Nephron (organoid): ENCODE data around the gene FBXL5.
A peak's percentile ranks its signal among the peaks of the same experiment; 100 is the strongest.

Experiments
- H3K27ac Mint-ChIP-seq, 3 experiments: 2 replicates each; pipeline ENCODE4 v1.8.0; 2020; ENCODE audit warnings: mixed read lengths in 3 of 3, mild to moderate bottlenecking in 2 of 3, moderate library complexity in 1 of 3
- H3K27me3 Mint-ChIP-seq: 2 replicates; pipeline ENCODE4 v1.8.0; 2021; ENCODE audit warnings: low read depth, mild to moderate bottlenecking, moderate library complexity, mixed read lengths
- H3K36me3 Mint-ChIP-seq: 2 replicates; pipeline ENCODE4 v1.8.0; 2020; ENCODE audit warnings: low read depth, mixed read lengths
- H3K4me1 Mint-ChIP-seq: 2 replicates; pipeline ENCODE4 v1.8.0; 2020; ENCODE audit warnings: mixed read lengths
- H3K4me3 Mint-ChIP-seq, 3 experiments: 2 replicates each; pipeline ENCODE4 v1.8.0; 2020; ENCODE audit warnings: mild to moderate bottlenecking in 3 of 3, mixed read lengths in 3 of 3, moderate library complexity in 2 of 3
- H3K9me3 Mint-ChIP-seq: 2 replicates; pipeline ENCODE4 v1.8.0; 2020; ENCODE audit warnings: mixed read lengths
- CTCF ChIP-seq, 3 experiments: fragments of 200-600 bp; sonication (generic); IDR thresholded peaks; one replicate each; pipeline ENCODE4 v1.5.0; 2021; ENCODE audit warnings: antibody characterized with exemption in 3 of 3; ENCODE audit not compliant: unreplicated experiment in 3 of 3

The FBXL5 gene

DNA sequence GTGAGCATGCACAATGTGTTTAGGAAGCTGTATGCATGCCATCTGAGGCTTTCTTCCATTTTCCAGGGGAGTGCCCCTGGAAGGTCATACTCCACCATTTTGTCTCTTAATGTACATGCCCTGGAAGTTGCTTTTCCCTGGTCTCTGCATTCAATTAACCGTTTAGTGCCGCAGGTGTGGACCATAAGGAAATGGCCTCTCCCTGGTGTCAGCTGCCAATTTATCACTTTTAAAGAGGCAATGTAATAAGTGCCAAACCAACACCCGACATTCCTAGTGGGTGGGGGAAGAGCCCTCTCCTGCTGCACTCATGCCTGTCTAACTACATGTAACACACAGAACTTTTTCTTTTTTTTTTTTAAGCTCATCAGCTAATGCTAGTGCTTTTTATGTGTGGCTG, 40.6 kb upstream of the FBXL5 start:
- Mint-ChIP-seq H3K4me3 (no peak overlapping the region), H3K4me1 (peaks cover 2% of the 10 kb centered on the region), H3K9me3 (peaks cover 3% of the 10 kb centered on the region), H3K36me3 (peaks cover 5% of the 10 kb centered on the region), H3K27ac (no peak overlapping the region), H3K27me3 (peaks cover 4% of the 10 kb centered on the region)
- no peak for TF ChIP-seq CTCF (IDR thresholded peaks at IDR 0.05; ENCODE audit: unreplicated experiment in 3 of 3)

- H3K27ac Mint-ChIP-seq = no peak overlapping the region
- H3K4me3 Mint-ChIP-seq = no peak overlapping the region
- no peak for TF ChIP-seq CTCF (IDR thresholded peaks at IDR 0.05; ENCODE audit: unreplicated experiment in 3 of 3)
- H3K36me3 Mint-ChIP-seq = peaks cover 10% of the 10 kb centered on the region
- H3K27me3 Mint-ChIP-seq = peaks cover 4% of the 10 kb centered on the region
- H3K4me1 Mint-ChIP-seq = peaks cover 7% of the 10 kb centered on the region
- peaks cover 3% of the 10 kb centered on the region for H3K9me3 Mint-ChIP-seq
Observed at GRCh38 chr4:15695240-15695699, 40.1 kb upstream of the FBXL5 start.

GRCh38 chr4:15694431-15694830, 39.3 kb upstream of the FBXL5 start:
- Mint-ChIP-seq H3K4me1 (peaks cover 11% of the 10 kb centered on the region), H3K36me3 (peaks cover 17% of the 10 kb centered on the region), H3K27me3 (no peaks in the 10 kb centered on the region), H3K9me3 (peaks cover 3% of the 10 kb centered on the region), H3K27ac (peak overlapping the region in 1 of 3 experiments; percentile 37), H3K4me3 (no peak overlapping the region)
- no peak for TF ChIP-seq CTCF (IDR thresholded peaks at IDR 0.05; ENCODE audit: unreplicated experiment in 3 of 3)

GRCh38 chr4:15692602-15693001, 37.4 kb upstream of the FBXL5 start:
- Mint-ChIP-seq H3K36me3 (peaks cover 33% of the 10 kb centered on the region), H3K27ac (no peak overlapping the region), H3K4me1 (peaks cover 11% of the 10 kb centered on the region), H3K4me3 (no peak overlapping the region), H3K9me3 (no peaks in the 10 kb centered on the region), H3K27me3 (no peaks in the 10 kb centered on the region)
- no peak for TF ChIP-seq CTCF (IDR thresholded peaks at IDR 0.05; ENCODE audit: unreplicated experiment in 3 of 3)

- no peak for TF ChIP-seq CTCF (IDR thresholded peaks at IDR 0.05; ENCODE audit: unreplicated experiment in 3 of 3)
- peaks cover 11% of the 10 kb centered on the region for H3K4me1 Mint-ChIP-seq
Observed at GRCh38 chr4:15691346-15692135, 36.4 kb upstream of the FBXL5 start.

More at GRCh38 chr4:15691346-15692135, 36.4 kb upstream of the FBXL5 start:
- H3K27me3 Mint-ChIP-seq = no peaks in the 10 kb centered on the region
- no peak overlapping the region for H3K4me3 Mint-ChIP-seq
- peaks cover 43% of the 10 kb centered on the region for H3K36me3 Mint-ChIP-seq
- H3K27ac Mint-ChIP-seq = peak overlapping the region in 1 of 3 experiments; percentile 30
- no peaks in the 10 kb centered on the region for H3K9me3 Mint-ChIP-seq
